Measurements from ENCODE around the gene LDLRAP1.

Gene LDLRAP1

DNA sequence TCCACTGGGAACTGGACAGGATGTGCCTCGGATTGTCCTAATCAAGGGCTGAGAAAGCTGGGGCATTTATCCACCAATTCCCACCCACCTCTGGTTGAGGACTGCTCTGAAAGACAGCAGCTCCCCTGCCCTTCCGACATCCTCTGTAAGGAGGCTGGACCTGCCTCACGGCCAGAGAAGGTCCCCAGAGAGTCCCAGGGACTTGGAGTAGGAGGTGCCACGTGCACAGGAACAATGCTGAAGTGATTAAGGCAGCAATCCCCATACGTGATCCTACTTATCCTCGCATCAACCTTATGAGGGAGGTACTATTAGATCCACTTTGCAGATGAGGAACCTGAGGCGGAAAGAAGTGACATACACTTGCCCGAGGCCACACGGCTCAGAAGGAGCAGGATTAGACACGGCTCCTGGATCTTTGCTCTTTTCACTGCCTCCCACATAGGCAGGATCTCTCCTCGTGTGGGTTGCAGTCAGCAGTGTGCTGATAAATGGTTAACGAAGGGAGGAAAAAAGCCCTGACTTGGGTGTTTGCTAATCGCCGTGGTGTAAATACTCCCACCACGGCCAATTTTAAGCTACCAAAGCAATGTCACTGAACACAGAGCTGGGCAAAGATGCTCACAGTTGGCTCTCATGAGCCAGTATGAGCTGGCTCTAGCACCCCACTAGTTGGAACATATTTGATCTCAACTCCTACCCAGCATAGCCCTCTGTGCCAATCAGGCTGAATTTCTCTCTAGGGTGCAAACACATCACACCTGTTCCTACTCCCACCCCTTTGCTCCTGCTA lies 18.6 kb upstream of the LDLRAP1 start:
- DNase-seq: no peak

DNA sequence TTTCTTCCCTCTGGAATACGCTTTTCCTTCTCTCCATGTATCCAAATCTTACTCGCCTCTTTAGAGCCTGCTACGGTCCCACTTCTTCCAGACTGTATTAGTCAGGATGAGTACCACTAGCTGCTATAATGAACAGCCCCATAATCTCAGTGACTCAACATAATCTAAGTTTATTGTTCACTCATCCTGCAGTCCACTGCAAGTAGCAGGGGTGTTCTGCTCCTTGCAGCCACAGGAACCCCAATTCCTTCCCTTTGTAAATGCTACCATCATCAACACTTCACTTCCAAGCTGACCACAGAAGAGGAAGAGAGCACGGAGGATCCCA lies 18.1 kb upstream of the LDLRAP1 start:
- no peak for DNase-seq

DNA sequence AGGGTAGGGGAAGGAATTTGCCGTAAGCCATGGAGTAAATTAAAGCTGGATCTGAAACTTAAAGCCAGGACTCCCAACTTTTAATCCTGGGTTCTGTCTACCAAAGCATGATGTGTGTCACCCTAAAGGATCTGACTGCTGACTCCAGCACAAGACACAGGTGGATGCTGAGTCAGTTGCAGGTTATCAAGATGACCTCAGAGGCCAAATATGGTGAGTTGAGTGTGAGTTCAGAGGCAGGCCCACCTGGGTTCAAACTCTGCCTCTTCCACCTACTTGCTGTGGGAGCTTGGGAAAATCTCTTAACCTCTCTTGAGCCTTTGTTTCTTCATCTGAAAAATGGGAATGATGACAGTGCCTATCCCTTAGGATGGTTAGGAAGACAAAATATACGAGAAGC lies 16.7 kb upstream of the LDLRAP1 start:
- DNase-seq: no peak

GRCh38 chr1:25527226-25527846 lies 16.1 kb upstream of the LDLRAP1 start:
- DNase-seq: no peak

DNA sequence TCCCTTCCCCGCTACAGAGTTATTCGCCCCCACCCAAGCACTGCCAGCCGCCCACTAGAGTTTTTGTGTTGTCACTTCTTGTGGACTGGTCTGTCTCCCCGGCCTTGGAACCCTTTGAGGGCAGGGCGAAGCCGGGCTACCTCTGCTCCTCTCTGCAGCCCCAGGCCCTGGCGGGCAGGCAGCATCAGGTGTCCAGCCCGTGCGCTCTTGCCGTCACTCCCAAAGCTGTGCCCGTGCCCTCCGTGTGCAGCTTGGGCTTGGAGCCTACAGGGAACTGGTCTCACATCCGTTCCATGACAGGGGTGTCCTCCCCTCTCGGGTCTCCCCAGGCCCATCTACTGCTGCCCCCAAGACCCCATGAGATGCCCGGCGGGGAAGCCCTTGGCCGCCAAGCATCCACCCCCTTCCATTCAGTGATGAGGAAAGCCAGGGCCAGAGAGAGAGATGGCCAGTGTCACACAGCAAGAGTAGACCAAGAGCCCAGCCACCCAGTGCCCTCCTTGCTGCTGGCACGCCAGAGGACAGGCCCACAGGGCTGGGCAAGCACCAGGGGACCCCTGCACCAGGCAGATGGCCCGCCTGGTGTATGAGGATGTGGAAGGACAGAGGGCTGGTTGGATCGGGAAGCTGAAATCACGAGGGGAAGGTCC lies 15.3 kb upstream of the LDLRAP1 start:
- no peak for DNase-seq

DNA sequence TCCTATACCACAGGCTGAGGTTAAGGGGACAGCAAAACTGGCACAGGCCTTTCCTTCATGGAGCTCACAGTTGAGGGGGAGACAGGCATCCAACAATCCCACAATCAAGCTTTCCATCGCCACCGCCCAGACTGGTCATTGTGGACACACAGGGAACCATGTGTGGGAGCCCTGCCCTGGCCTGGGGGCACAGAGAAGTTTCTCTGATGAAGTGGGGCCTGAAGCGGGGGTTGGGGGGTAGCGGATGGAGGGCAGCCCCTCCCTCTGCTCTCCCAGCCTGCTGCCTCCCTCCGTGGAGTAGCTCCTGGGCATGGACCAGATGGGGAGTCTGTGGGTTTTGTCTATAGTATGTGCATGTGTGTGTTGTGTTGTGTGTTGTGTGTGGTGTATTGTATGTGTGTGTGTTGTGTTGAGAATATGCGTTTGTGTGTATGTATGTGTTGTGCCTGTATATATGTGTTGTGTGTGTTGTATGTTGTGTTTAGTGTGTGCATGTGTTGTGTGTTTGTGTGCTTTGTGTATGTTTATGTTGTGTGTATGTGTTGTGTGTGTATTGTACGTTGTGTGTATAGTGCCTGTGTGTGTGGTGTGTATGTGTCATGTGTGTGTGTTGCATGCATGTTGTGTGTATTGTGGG lies 14.4 kb upstream of the LDLRAP1 start:
- no peak for DNase-seq

DNA sequence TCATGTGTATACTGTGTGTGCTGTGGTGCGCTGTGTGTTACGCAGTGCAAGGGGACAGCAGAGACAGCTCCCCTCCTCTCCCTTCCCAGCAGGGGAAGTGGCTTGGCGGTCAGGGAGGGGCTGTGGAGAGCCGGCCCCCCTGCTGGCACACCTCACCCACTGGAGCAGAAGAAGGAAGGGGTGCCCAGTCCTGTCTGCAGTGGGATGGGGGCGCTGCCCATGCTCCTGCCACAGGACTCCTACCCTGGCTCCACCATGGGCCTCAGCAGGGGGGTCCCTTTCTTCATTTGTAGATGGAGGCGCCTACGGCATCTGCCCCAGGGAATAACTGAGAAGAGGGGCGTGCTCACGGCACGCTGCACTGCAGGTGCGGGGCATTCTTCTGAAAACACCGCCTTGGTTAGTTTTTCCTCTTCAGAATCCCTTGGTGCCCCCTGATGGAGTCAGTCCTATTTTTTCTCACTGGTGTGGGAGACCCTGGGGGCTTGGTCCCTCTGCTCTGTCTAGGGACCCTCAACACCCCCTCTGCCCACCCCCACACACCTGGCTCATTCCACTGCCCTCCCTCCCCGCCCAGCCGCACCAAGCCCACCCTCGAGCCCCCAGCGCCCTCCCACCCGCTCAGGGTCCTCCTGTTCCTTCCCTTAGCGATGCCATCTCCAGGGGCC lies 13.8 kb upstream of the LDLRAP1 start:
- DNase-seq: no peak

DNA sequence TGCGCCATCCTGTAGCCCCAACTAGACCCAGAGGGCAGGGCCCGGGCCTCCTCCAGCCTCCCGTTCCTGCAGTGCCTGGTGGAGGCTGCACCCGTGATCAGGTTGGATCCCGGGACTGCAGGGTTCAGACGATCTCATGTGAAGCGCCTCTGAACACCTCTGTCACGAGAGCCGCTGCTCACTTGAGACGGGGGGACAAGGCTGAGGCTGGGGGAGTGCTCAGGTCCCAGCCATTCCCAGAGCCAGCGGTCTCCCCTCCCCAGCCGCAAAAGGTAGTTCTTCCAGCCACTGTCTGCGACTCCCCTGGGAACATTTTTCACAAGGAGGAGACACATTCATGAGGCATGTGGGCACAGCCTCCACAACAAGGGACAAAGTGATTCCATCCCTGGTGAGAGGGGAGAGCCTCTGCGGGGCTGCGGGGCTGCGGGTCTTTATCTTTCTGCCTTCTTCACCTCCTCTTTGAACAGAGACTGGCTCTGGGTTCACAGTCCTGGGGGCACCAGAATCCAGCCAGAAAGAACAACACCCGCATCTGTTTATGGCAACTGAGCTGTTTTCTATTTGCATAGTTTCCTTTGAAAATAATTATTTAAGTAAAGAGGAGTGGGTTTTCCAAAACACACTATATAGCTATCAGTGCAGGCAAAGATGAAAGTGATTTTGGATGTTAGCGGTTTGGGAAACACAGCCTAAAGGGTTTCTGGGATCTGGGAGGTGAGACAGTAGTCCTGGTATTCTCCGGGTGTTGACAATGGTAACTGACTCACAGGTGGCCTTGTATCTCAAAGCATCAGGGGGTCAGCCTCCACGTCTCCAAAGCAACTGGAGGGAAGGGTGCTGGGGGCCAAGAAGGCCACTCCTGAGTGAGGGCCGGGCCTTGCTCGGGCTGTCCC lies 13.0 kb upstream of the LDLRAP1 start:
- DNase-seq: no peak

DNA sequence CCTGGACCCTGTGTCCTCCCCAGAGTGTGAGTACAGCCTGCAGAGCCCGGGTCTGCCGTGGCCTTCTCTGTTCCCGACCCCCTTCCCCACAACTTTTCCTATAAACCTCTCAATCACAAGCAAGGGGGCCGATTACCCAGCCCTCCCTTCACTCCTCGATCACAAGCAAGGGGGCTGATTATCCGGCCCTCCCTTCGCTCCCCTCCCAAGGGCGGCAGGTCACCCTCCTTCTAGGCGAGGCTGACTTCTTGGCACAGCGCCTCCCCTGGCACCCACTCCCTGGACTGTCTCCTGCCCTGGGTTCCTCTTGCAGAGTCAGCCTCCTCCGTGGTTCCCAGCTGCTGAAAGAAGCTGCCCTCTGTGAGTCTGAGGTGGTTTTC lies 12.3 kb upstream of the LDLRAP1 start:
- no peak for DNase-seq

DNA sequence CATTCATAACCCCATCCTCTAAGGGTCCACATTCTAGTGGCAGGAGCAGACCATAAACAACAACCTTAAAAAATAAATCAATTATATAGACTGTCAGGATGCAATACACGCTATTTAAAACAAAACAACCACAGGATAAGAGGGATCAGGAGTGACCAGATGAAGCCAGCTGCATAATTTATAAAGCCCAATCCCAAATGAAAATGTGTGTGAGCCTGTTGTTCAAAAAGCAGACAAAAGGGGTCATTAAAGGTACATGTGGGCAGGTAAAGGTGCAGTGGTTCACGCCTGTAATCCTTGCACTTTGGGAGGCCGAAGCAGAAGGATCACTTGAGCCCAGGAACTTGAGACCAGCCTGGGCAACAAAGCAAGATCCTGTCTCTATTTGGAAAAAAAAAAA lies 10.4 kb upstream of the LDLRAP1 start:
- DNase-seq: no peak

- DNase-seq: no peak
These were observed 9.5 kb upstream of the LDLRAP1 start for GRCh38 chr1:25533775-25534409.

GRCh38 chr1:25534410-25534788 lies 9.0 kb upstream of the LDLRAP1 start:
- no peak for DNase-seq

DNA sequence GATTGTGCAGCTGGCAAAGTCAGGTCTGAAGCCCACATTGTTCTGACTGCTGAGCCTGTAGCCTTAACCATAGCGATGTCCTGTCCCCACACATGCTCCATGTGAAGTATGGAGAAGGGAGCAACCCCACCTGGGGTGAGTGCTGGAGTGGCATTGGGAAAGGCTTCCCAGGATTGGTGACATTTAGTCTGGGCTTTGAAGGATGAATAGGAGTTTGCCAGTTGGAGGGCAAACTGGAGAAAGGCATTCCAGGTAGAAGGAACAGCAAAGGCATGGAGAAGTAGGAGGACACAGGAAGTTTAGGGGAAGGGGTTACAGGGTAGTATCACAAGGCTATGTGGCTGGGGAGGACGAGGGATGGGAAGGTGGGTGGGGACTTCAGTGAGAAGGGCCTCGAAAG lies 7.3 kb upstream of the LDLRAP1 start:
- DNase-seq: no peak

DNA sequence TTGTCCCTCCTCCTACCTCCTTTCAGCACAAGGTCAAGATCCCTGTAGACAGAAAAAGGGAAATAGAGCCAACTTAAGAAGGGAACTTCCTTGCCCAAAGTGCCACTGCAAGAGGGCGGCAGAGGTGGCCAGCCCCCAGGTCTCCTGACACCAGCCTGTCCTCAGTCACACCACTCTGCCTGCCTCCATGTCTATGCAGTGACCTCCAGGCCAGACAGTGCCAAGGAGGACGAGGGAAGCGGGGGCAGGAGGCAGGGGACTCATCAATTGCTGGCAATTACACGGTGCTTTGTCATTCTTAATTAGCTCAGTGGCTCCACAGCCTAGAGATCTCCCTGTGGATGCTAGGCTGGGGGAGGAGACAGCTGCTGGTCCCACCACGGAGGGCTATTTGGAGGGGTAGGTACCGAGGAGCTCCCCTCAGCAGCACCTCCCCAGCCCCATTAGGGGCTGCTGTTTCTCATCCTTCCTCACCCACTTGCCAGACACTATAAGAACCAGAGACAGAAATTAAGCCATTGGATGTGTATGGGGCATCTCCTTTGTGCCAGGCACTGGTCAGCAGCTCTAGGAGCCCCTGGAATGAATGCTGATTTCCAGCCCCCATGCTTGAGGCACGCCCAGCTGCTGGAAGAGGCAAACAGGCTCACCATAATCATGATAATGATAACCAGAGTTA lies 6.1 kb upstream of the LDLRAP1 start:
- no peak for DNase-seq

GRCh38 chr1:25538191-25538767 lies 5.1 kb upstream of the LDLRAP1 start:
- DNase-seq: no peak

DNA sequence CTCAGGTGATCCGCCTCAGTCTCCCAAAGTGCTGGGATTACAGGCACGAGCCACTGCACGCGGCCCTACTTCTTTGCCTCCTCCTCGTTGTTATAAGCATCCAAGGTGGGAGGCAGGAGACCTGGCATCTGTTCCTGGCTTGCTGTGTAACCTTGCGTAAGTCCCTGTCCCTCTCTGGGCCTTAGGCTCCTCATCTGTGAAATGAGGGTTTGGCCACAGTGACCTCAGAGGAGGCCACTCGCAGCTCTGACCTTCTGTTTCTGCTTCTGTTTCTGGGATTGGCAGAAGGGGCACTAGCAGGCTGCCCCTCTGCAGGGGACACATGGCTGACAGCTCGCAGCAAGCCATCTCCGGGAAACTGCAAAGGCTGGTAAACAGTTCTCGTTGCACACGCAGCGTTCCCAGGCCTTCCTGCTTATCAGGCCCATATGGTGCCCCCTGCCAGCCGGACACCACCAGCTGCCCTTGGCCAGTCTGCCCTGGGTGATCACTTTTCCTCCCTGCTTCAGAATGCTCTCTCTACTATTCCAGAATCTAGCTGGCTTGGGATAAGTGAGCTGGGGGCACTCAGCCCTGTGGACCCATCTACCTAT lies 2.6 kb upstream of the LDLRAP1 start:
- no peak for DNase-seq

- DNase-seq: no peak
These were observed 2.0 kb upstream of the LDLRAP1 start for GRCh38 chr1:25541425-25541824.

- DNase-seq: no peak
These were observed 1.3 kb upstream of the LDLRAP1 start for GRCh38 chr1:25541889-25542658.

GRCh38 chr1:25543005-25543424 lies 391 bp upstream of the LDLRAP1 start:
- DNase-seq: no peak
